HS-27A (cell line): Measurements from ENCODE around the gene KASH5.
"Not testable (repeated sequence)": the region's sequence is repeated elsewhere in the genome, so short reads cannot be mapped to it uniquely, and the experiment has no call there.

Experiments
- DNase-seq: peaks from one replicate; pipeline ENCODE4 v3.0.0-alpha.2; 2012; ENCODE audit warnings: low read depth, missing footprints

KASH5 gene

DNA sequence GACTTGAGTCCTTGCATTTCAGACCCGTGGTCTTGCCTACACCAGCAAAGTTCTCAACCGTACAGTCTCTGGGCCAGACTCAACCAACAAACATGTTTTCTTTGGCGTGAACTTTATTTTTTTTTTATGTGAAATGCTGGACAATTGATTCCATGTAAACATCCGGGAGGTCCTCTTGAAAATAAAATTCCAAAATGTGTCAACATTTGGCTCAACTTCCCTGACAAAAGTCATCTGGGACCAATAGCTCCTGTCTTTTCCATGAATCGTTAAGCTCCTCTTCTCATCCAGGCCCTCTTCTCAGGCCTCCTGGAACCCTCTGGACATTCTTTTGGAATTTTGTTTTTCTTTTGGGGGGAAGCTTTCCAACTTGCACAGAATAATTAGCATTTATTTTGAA is 67.7 kb downstream of the KASH5 start:
- DNase-seq, result no peak

DNA sequence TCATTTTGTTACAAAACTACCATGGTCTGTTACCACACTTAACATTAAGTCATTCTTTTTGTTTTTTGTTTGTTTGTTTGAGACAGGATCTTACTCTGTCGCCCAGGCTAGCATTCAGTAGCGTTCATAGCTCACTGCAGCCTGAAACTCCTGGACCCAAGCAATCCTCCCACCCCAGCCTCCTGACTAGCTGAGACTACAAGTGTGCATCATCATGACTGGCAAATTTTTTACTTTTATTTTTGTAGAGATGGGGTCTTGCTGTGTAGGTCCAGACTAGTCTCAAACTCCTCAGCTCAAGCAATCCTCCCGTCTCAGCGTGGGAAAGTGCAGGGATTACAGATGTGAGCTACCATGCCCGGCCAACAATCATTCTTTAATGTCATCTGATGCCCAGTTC is 68.3 kb downstream of the KASH5 start:
- DNase-seq, result no peak

GRCh38 chr19:49458567-49458903 is 70.5 kb downstream of the KASH5 start:
- no peak for DNase-seq

- DNase-seq, result no peak
Observed at GRCh38 chr19:49459388-49459787, 71.3 kb downstream of the KASH5 start.

- not testable (repeated sequence) for DNase-seq
Observed at GRCh38 chr19:49461130-49461529, 73.1 kb downstream of the KASH5 start.

DNA sequence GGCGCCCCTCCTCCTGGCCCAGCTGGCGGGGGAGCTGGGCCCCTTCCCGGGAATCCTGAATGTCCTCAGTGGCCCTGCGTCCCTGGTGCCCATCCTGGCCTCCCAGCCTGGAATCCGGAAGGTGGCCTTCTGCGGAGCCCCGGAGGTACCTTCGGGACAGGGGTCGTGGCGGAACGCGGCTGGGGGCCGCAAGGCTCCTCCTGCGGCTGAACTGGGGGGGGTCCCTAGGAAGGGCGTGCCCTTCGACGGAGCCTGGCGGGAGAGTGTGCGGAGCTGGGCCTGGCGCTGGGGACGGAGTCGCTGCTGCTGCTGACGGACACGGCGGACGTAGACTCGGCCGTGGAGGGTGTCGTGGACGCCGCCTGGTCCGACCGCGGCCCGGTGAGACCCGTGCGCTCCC is 73.6 kb downstream of the KASH5 start:
- DNase-seq, result no peak

DNA sequence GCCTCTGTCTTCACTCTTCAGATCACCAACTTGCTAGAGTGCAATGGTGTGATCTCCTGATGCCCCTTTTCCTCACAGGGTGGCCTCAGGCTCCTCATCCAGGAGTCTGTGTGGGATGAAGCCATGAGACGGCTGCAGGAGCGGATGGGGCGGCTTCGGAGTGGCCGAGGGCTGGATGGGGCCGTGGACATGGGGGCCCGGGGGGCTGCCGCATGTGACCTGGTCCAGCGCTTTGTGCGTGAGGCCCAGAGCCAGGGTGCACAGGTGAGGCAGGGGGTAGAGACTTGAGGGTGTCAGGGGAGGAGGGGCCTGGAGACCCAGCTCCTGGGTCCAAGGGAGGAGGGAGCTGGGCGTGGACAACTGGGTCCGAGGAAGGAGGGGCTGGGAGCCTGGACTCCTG is 74.4 kb downstream of the KASH5 start:
- no peak for DNase-seq

- no peak for DNase-seq
Observed at GRCh38 chr19:49463960-49464740, 76.1 kb downstream of the KASH5 start.

- DNase-seq, result no peak
Observed at GRCh38 chr19:49465371-49465770, 77.3 kb downstream of the KASH5 start.
